Endothelial cell of umbilical vein (primary cell): ENCODE results near the gene RIC8B.

ENCODE experiments used
- POLR2AphosphoS5 ChIP-seq: IDR thresholded peaks from 2 replicates; pipeline ENCODE4 v1.6.1; 2012; ENCODE audit warnings: low read depth, mild to moderate bottlenecking, control low read depth, low read length, moderate library complexity; ENCODE audit not compliant: insufficient read depth
- TF ChIP-seq, protein P1 (sequence below), 2 donors: IDR thresholded peaks; 1 replicate in 1 of 2; 2 replicates in 1 of 2; pipeline ENCODE4 v1.5.1; 2011; ENCODE audit warnings: low read length in 2 of 2, mild to moderate bottlenecking in 2 of 2, moderate library complexity in 2 of 2, control low read depth in 1 of 2, inconsistent platforms in 1 of 2, low read depth in 1 of 2; ENCODE audit not compliant: insufficient read depth in 1 of 2; ENCODE audit errors: extremely low read depth in 1 of 2

DNA sequence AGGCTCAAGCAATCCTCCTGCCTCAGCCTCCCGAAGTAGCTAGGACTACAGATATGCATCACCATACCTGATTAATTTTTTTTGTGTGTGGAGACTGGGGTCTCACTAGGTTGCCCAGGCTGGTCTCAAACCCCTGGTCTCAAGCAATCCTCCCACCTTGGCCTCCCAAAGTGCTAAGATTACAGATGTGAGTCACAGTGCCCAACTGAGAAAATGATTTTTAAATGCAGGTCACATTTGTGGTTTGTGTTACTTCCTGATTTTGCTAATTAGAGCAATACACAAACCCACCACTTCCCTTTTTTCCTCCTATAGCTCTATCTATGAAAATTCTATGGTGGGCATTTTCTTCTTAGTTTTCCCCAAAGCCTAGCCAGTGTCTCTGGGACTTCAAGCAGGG lies 135.7 kb downstream of the RIC8B start:
- TF ChIP-seq, protein P1, sequence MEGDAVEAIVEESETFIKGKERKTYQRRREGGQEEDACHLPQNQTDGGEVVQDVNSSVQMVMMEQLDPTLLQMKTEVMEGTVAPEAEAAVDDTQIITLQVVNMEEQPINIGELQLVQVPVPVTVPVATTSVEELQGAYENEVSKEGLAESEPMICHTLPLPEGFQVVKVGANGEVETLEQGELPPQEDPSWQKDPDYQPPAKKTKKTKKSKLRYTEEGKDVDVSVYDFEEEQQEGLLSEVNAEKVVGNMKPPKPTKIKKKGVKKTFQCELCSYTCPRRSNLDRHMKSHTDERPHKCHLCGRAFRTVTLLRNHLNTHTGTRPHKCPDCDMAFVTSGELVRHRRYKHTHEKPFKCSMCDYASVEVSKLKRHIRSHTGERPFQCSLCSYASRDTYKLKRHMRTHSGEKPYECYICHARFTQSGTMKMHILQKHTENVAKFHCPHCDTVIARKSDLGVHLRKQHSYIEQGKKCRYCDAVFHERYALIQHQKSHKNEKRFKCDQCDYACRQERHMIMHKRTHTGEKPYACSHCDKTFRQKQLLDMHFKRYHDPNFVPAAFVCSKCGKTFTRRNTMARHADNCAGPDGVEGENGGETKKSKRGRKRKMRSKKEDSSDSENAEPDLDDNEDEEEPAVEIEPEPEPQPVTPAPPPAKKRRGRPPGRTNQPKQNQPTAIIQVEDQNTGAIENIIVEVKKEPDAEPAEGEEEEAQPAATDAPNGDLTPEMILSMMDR (IDR thresholded peaks at IDR 0.05; ENCODE audit: extremely low read depth in 1 of 2, insufficient read depth in 1 of 2, low read depth in 1 of 2, low read length in 2 of 2): no peak
- no peak for TF ChIP-seq POLR2AphosphoS5
